SK-N-MC (cell line): Measurements from ENCODE around the gene KBTBD3.

Experiments
- EZH2 ChIP-seq: fragments of 200-600 bp; sonication (generic); IDR thresholded peaks from one replicate; pipeline ENCODE4 v1.6.1; 2017; ENCODE audit warnings: antibody characterized with exemption
- POLR2AphosphoS5 ChIP-seq: IDR thresholded peaks from 2 replicates; pipeline ENCODE4 v1.6.1; 2012; ENCODE audit warnings: mild to moderate bottlenecking, low read depth, low read length, borderline replicate concordance

- TF ChIP-seq POLR2AphosphoS5 (no peak), EZH2 (no peak)
Measured at GRCh38 chr11:106022795-106023275, 54.3 kb downstream of the KBTBD3 start.
